HG02852 (cell line): ENCODE measurements around the gene CDC40.
"Not testable (repeated sequence)": the region's sequence is repeated elsewhere in the genome, so short reads cannot be mapped to it uniquely, and the experiment has no call there.

Experiments used
- ATAC-seq: cut with Tn5 transposase; IDR thresholded peaks from one replicate; pipeline ENCODE4 v1.9.1; 2021; ENCODE audit warnings: mild to moderate bottlenecking, moderate library complexity; ENCODE audit not compliant: unreplicated experiment

The CDC40 gene

GRCh38 chr6:110269623-110270022 is 89.4 kb downstream of the CDC40 start:
- ATAC-seq, result no peak

DNA sequence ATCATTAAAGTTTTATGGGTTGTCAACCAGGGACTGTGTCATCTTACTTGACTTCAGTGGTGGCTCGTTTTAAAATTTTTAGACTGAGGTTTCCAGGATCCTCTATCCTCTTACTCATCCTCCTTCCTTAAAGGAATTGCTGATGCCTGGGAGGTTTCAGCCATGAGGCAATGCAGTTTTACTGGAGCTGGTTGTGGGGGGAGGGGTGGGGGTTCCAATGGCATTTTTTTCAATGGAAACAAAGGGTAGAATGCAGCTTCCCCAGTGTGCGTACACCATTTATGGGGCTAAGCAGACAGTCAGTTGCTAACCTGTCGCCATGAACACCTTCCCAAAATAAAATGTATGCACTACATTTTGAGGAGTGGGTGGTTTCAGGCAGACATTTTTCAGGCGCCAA is 89.9 kb downstream of the CDC40 start:
- ATAC-seq, result no peak

DNA sequence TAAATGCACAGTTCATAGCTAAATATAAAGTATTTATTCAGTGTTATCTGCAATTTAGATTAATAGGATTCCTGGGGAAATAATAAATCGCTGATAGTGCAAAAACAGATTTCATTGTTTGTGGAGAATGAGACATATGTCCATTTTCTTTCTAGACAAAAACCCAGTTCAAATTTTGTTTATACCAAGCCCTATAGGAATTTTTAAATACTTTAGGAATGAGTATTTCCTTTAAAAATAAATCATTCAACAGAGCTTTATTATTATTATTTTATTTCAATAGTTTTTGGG is 91.5 kb downstream of the CDC40 start:
- no peak for ATAC-seq

- ATAC-seq, result not testable (repeated sequence)
Measured at GRCh38 chr6:110272781-110273180, 92.6 kb downstream of the CDC40 start.

DNA sequence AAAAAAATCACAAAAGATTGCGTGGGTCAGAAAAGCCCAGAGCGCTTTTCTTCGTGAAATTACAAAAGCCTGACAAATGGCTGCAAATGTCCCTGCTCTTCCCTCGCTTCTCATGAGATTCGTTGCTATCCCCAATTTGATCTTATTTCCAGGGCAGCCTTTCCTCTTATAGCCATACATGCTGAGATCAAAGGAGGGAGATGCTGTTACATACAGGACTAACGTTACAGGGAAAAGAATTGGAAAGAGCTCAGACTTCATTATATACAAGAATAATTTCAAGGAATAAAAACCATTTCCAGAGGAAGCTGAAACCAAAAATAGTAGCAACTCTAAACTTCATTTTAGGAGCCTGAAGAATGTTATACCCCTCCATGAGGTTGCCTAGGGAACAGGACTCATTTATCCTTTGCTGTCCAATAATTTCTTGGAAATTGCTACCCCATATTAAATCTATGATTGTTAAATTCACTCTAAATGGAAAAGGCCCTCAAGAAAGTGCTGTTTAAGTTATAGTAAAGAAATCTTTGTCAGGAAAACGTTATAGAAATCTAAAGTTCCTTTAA is 97.0 kb downstream of the CDC40 start:
- no peak for ATAC-seq
